Stimulated activated CD8-positive, alpha-beta memory T cell treated with anti-CD3 and anti-CD28 coated beads, Interleukin-15, amount 100 ng/mL, for 1 hour (primary cell): ENCODE data around the gene MAP3K6.
A peak's percentile ranks its signal among the peaks of the same experiment; 100 is the strongest.

Source experiments
- DNase-seq: peaks from one replicate; pipeline ENCODE4 v3.0.0-alpha.2; 2020; ENCODE audit warnings: low read depth

Gene MAP3K6

GRCh38 chr1:27356619-27357280 is 10.0 kb downstream of the MAP3K6 start:
- no peak for DNase-seq

GRCh38 chr1:27356277-27356618 is 10.5 kb downstream of the MAP3K6 start:
- no peak for DNase-seq

GRCh38 chr1:27355683-27356082 is 11.1 kb downstream of the MAP3K6 start:
- no peak for DNase-seq

GRCh38 chr1:27353629-27354028 is 13.1 kb downstream of the MAP3K6 start:
- no peak for DNase-seq

GRCh38 chr1:27353166-27353565 is 13.6 kb downstream of the MAP3K6 start:
- no peak for DNase-seq

GRCh38 chr1:27351541-27352107 is 15.1 kb downstream of the MAP3K6 start:
- DNase-seq = no peak

DNA sequence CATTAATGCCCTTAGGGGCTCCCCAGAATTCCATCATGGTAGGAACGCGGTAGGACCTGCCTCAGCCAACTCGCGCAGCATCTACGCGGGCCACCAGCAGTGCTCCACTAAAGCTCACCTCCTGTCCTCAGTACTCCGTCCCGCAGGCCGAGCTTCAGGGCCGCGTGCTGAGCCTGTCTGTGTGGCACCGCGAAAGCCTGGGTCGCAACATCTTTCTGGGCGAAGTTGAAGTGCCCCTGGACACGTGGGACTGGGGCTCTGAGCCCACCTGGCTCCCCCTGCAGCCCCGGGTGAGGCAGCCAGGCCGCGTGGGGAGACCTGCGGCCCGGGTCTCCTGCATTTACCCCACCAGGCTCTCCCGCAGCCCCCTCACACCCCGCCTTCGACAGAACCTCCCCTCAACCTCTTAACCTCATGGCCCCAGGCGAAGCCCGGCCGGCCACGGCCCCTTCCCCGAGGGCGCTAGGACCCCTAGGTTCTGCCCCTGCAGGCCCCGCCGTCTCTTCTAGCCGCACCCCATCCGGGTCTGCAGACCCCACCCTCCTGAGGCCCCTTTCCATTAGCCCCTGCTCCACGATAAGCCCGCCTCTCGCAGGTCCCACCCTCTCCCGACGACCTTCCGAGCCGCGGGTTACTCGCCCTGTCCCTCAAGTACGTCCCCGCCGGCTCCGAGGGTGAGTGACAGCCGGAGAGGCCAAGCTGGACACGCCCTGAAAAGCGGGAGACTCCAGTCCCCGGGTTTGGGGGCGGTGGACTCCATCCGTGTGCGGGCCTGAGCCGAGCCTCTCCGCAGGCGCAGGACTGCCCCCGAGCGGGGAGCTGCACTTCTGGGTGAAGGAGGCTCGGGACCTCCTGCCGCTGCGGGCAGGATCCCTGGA is 15.9 kb downstream of the MAP3K6 start:
- DNase-seq = no peak

GRCh38 chr1:27349784-27350662 is 16.7 kb downstream of the MAP3K6 start:
- no peak for DNase-seq

DNA sequence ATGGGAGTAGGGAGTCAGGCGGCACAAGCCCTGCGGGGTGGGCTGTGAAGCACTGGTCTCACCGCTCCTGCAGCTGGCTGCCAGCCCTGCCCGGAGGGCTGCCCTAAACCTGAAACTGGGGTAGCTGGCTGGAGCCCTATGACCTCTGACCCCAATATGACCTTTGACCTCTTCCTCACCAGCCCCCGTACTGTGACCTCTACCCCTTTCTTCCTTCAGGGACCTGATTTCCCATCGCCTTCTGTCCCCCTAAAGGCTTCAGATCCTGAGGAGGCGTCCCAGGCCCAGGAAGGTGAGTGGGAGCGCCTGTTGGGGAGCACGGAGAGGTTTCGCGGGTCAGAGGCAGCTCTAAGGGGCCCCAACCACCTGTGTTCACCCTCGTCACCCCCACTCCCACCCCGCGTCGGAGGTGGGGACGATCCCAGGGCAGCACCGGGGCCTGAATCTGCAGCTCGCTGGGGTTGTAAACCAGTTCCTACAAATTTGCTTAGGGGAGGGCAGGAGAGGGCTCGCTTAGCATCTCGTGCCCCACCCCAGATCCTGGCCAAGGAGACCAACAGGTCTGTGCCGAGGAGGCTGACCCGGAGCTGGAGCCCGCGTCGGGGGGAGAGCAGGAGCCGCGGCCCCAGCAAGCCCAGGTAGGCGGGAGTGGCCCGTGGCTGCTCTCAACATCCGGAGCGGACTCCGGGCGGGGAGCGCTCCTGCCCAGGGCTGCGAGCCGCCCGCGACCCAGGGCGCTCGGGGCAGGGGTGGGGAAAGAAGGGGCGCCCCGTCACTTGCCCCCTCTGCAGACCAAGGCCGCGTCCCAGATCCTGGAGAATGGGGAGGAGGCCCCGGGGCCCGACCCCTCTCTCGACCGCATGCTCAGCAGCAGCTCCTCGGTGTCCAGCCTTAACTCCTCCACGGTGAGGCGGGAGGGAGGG is 17.6 kb downstream of the MAP3K6 start:
- no peak for DNase-seq

- no peak for DNase-seq
These were observed 19.7 kb downstream of the MAP3K6 start for GRCh38 chr1:27346991-27347624.

- DNase-seq = no peak
These were observed 20.4 kb downstream of the MAP3K6 start for GRCh38 chr1:27346357-27346756.

DNA sequence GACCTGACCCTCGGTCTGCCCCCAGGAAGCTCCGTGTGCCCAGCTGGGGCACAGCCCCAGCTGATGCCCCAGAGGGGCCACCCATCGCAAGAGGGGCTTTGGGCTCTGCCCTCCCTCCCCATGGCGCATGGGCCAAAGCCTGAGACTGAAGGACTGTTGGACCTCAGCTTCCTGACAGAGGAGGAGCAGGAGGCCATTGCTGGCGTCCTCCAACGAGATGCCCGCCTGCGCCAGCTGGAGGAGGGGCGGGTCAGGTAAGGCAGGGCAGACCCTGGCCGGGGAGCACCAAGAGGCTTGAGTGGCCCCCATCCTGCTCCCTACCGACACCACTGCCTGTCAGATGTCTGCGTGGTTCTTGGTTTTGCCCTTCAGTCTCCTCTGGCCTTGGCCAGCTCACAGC is 21.5 kb downstream of the MAP3K6 start:
- no peak for DNase-seq

GRCh38 chr1:27343639-27344025 is 23.1 kb downstream of the MAP3K6 start:
- DNase-seq = no peak

DNA sequence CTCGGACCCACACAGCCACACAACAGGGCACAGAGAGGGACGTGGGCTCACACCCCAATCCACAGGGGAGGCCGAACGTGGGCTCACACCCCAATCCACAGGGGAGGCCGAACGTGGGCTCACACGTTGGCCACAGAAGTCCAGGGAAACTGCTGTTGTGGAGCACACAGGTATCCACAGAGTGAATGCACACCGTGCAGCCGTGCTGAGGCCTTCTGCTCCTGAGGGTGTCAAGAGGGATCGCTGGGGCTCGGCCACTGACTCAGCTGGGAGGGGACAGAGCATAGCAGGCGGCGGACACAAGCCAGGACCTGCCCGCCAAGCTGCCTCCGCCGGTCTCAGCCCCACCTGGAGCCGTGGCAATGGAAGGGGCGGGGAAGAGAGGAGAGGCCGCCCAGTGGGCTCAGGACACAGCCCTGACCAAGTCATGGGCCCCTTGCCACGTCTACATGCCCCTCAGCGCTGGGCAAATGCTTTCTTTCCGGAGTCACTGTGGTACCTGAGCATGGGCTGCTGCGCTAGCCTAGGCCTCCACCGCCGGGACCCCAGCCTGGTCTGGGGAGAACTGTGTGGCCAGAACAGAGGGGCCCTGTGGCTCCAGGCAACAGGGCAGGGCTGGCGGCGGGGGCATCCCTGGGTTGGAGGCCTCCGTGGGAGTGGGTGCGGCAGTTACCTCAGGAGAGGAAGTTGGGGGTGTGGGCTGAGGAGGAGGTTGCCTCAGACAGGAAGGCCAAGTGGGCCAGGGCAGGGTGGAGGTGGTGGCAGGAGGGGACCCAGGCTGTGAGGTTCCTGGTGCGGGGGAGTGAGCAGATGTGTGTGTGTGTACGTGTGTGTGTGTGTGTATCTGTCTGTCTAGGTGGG is 23.8 kb downstream of the MAP3K6 start:
- DNase-seq = peak; percentile 50

- no peak for DNase-seq
These were observed 24.4 kb downstream of the MAP3K6 start for GRCh38 chr1:27342391-27342777.

- DNase-seq = peak; percentile 34
These were observed 25.1 kb downstream of the MAP3K6 start, which contains the start of gene SYTL1 for GRCh38 chr1:27341525-27342252. TSS of gene SYTL1 (plus strand) at chr1:27342022. CDS start at chr1:27345335, 3,313 bp downstream.

DNA sequence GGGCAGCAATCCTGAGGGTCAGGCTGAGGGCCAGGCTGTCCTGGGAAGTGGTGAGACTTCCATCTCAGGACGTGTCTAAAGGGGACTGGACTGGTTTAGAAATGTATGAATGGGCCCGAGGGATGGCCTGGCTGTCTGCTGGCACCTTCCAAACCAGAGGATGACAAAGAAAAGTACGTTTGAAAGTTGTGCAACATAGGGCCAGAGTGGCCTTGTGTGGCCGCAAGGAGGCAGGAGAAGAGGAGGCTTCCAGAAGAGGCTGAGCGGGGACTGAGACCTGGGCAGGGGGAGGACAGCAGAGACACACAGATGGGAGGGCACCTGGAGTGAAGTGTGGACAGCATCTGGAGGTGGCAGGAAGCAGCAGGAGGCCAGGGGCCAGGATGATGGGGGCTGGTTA is 27.5 kb downstream of the MAP3K6 start:
- no peak for DNase-seq

DNA sequence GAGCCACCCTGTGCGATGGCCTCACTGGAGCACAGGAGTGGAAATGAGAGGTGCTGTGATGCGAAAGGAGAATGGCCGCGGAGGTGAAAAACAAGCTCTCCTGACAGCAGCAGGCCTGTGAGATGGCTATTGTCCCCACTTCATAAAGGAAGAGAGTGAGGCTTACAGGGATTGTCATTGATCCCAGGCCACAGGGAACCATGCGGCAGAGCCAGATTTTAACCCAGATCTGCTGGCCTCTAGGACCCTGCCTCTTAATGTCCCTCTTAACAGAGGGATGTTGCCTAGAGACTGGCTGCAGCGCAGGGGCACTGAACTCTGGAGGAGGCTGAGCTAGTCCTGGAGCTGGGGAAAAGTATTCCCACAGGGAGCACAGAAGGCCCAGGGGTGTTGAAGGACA is 28.0 kb downstream of the MAP3K6 start:
- DNase-seq = no peak

DNA sequence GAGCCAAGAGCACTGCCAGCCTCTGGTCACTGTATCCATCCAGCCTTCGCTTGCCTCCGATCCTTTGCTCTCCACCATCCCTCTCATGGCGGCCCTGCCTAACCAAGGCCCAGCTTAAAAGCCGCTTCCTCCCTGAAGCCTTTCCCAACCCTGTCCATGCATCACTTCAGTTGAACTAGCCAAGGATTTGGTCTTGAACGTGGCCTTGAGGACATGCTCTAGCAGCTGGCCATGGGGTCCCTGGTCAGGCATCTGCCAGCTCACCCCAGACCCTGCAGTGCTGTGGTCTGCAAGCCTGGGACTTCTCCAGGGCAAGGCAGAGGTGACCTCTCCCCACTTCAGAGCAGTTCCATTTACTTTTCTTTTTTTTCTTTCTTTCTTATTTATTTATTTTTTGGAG is 30.0 kb downstream of the MAP3K6 start:
- no peak for DNase-seq
